ENCODE results near the gene CA7.
"Not testable (repeated sequence)": the region's sequence is repeated elsewhere in the genome, so short reads cannot be mapped to it uniquely, and the experiment has no call there.

The CA7 gene

GRCh38 chr16:66846266-66846665, 2.1 kb downstream of the CA7 start:
- no peak for DNase-seq (ENCODE audit: low read depth in 2 of 2, low spot score in 1 of 2)

GRCh38 chr16:66846831-66847230, 2.6 kb downstream of the CA7 start:
- DNase-seq (ENCODE audit: low read depth in 2 of 2, low spot score in 1 of 2), result no peak

- DNase-seq (ENCODE audit: low read depth in 2 of 2, low spot score in 1 of 2), result no peak
Observed at GRCh38 chr16:66847533-66848067, 3.4 kb downstream of the CA7 start.

GRCh38 chr16:66848172-66848571, 4.0 kb downstream of the CA7 start:
- DNase-seq (ENCODE audit: low read depth in 2 of 2, low spot score in 1 of 2), result no peak

GRCh38 chr16:66849021-66849420, 4.8 kb downstream of the CA7 start:
- DNase-seq (ENCODE audit: low read depth in 2 of 2, low spot score in 1 of 2), result no peak

GRCh38 chr16:66849549-66849948, 5.3 kb downstream of the CA7 start:
- DNase-seq (ENCODE audit: low read depth in 2 of 2, low spot score in 1 of 2), result no peak

GRCh38 chr16:66850115-66850815, 6.1 kb downstream of the CA7 start:
- no peak for DNase-seq (ENCODE audit: low read depth in 2 of 2, low spot score in 1 of 2)

GRCh38 chr16:66851166-66851964, 7.2 kb downstream of the CA7 start:
- no peak for DNase-seq (ENCODE audit: low read depth in 2 of 2, low spot score in 1 of 2)

- no peak for DNase-seq (ENCODE audit: low read depth in 2 of 2, low spot score in 1 of 2)
Observed at GRCh38 chr16:66853261-66854139, 9.3 kb downstream of the CA7 start.

- DNase-seq (ENCODE audit: low read depth in 2 of 2, low spot score in 1 of 2), result no peak
Observed at GRCh38 chr16:66856184-66856730, 12.0 kb downstream of the CA7 start.

GRCh38 chr16:66856801-66857200, 12.6 kb downstream of the CA7 start:
- no peak for DNase-seq (ENCODE audit: low read depth in 2 of 2, low spot score in 1 of 2)

- no peak for DNase-seq (ENCODE audit: low read depth in 2 of 2, low spot score in 1 of 2)
Observed at GRCh38 chr16:66857437-66857836, 13.2 kb downstream of the CA7 start.

GRCh38 chr16:66858740-66859396, 14.7 kb downstream of the CA7 start:
- no peak for DNase-seq (ENCODE audit: low read depth in 2 of 2, low spot score in 1 of 2)

GRCh38 chr16:66859397-66860068, 15.3 kb downstream of the CA7 start:
- DNase-seq (ENCODE audit: low read depth in 2 of 2, low spot score in 1 of 2), result no peak

GRCh38 chr16:66862023-66862520, 17.9 kb downstream of the CA7 start:
- DNase-seq (ENCODE audit: low read depth in 2 of 2, low spot score in 1 of 2), result no peak

- no peak for DNase-seq (ENCODE audit: low read depth in 2 of 2, low spot score in 1 of 2)
Observed at GRCh38 chr16:66863707-66864106, 19.5 kb downstream of the CA7 start.

GRCh38 chr16:66869424-66869823, 25.2 kb downstream of the CA7 start:
- DNase-seq (ENCODE audit: low read depth in 2 of 2, low spot score in 1 of 2), result no peak

- not testable (repeated sequence) for DNase-seq (ENCODE audit: low read depth in 2 of 2, low spot score in 1 of 2)
Observed at GRCh38 chr16:66871363-66871762, 27.1 kb downstream of the CA7 start.

GRCh38 chr16:66871840-66872239, 27.6 kb downstream of the CA7 start:
- DNase-seq (ENCODE audit: low read depth in 2 of 2, low spot score in 1 of 2), result no peak

GRCh38 chr16:66872559-66872942, 28.3 kb downstream of the CA7 start:
- no peak for DNase-seq (ENCODE audit: low read depth in 2 of 2, low spot score in 1 of 2)

Data from stimulated activated CD8-positive, alpha-beta memory T cell treated with anti-CD3 and anti-CD28 coated beads, Interleukin-4, amount 100 ng/mL, for 1 hour (primary cell).